ENCODE results near the gene NUDCD3.

Gene NUDCD3

GRCh38 chr7:44380831-44381493 is 109.5 kb downstream of the NUDCD3 start:
- no peak for FAIRE-seq

- FAIRE-seq = no peak
These were observed 110.1 kb downstream of the NUDCD3 start for GRCh38 chr7:44380189-44380830.

- no peak for FAIRE-seq
These were observed 110.9 kb downstream of the NUDCD3 start for GRCh38 chr7:44379366-44380188.

- FAIRE-seq = no peak
These were observed 111.7 kb downstream of the NUDCD3 start for GRCh38 chr7:44378744-44379143.

- FAIRE-seq = no peak
These were observed 112.6 kb downstream of the NUDCD3 start for GRCh38 chr7:44377681-44378421.

- no peak for FAIRE-seq
These were observed 113.4 kb downstream of the NUDCD3 start for GRCh38 chr7:44377134-44377463.

GRCh38 chr7:44376429-44377133 is 113.9 kb downstream of the NUDCD3 start:
- FAIRE-seq = no peak

- no peak for FAIRE-seq
These were observed 114.5 kb downstream of the NUDCD3 start for GRCh38 chr7:44375926-44376342.

GRCh38 chr7:44375236-44375699 is 115.2 kb downstream of the NUDCD3 start:
- FAIRE-seq = no peak

GRCh38 chr7:44374007-44374763 is 116.3 kb downstream of the NUDCD3 start:
- no peak for FAIRE-seq

- no peak for FAIRE-seq
These were observed 117.1 kb downstream of the NUDCD3 start for GRCh38 chr7:44373418-44373740.

- no peak for FAIRE-seq
These were observed 117.7 kb downstream of the NUDCD3 start for GRCh38 chr7:44372560-44373417.

GRCh38 chr7:44368885-44369284 is 121.6 kb downstream of the NUDCD3 start:
- FAIRE-seq = no peak

- no peak for FAIRE-seq
These were observed 122.0 kb downstream of the NUDCD3 start for GRCh38 chr7:44368455-44368854.

- FAIRE-seq = no peak
These were observed 122.9 kb downstream of the NUDCD3 start for GRCh38 chr7:44367475-44368043.

- no peak for FAIRE-seq
These were observed 123.5 kb downstream of the NUDCD3 start for GRCh38 chr7:44366986-44367385.

- FAIRE-seq = no peak
These were observed 136.8 kb downstream of the NUDCD3 start for GRCh38 chr7:44353668-44354067.

GRCh38 chr7:44348851-44349781 is 141.3 kb downstream of the NUDCD3 start:
- FAIRE-seq = no peak

- FAIRE-seq = no peak
These were observed 142.2 kb downstream of the NUDCD3 start for GRCh38 chr7:44348300-44348699.

Measured in G401.6 (cell line).